ENCODE data around the gene MIEN1.
"Not testable (repeated sequence)": the region's sequence is repeated elsewhere in the genome, so short reads cannot be mapped to it uniquely, and the experiment has no call there.

Gene MIEN1

GRCh38 chr17:39738983-39739884, 8.9 kb upstream of the MIEN1 start:
- DNase-seq: no peak

GRCh38 chr17:39738568-39738901, 8.2 kb upstream of the MIEN1 start:
- DNase-seq: peak; percentile 74

- DNase-seq: no peak
Measured at GRCh38 chr17:39737760-39738567, 7.6 kb upstream of the MIEN1 start, which contains the start of gene GRB7. TSS of gene GRB7 (plus strand) at chr17:39737938. CDS start at chr17:39742302, 4,364 bp downstream.

GRCh38 chr17:39737206-39737759, 7.0 kb upstream of the MIEN1 start:
- DNase-seq: no peak

GRCh38 chr17:39736319-39737165, 6.2 kb upstream of the MIEN1 start:
- no peak for DNase-seq

GRCh38 chr17:39735882-39736281, 5.5 kb upstream of the MIEN1 start:
- no peak for DNase-seq

- no peak for DNase-seq
Measured at GRCh38 chr17:39732586-39732985, 2.3 kb upstream of the MIEN1 start.

GRCh38 chr17:39729280-39729851, 966 bp downstream of the MIEN1 start:
- DNase-seq: no peak

- no peak for DNase-seq
Measured at GRCh38 chr17:39727556-39727955, 2.8 kb downstream of the MIEN1 start.

GRCh38 chr17:39726617-39727016, 3.7 kb downstream of the MIEN1 start:
- no peak for DNase-seq

GRCh38 chr17:39725923-39726322, 4.4 kb downstream of the MIEN1 start:
- not testable (repeated sequence) for DNase-seq

- DNase-seq: no peak
Measured at GRCh38 chr17:39724731-39725130, 5.6 kb downstream of the MIEN1 start.

- peak; percentile 45 for DNase-seq
Measured at GRCh38 chr17:39722965-39723848, 7.1 kb downstream of the MIEN1 start.

GRCh38 chr17:39722104-39722503, 8.2 kb downstream of the MIEN1 start:
- no peak for DNase-seq

GRCh38 chr17:39719563-39720355, 10.6 kb downstream of the MIEN1 start:
- DNase-seq: no peak

GRCh38 chr17:39717660-39718059, 12.7 kb downstream of the MIEN1 start:
- DNase-seq: no peak

- DNase-seq: no peak
Measured at GRCh38 chr17:39716879-39717536, 13.3 kb downstream of the MIEN1 start.

- DNase-seq: no peak
Measured at GRCh38 chr17:39716073-39716818, 14.1 kb downstream of the MIEN1 start.

Data from stimulated activated CD4-positive, alpha-beta T cell treated with anti-CD3 and anti-CD28 coated beads, Interleukin-15, amount 100 ng/mL, for 24 hours (primary cell).